Left forelimb (tissue), 1 donor: ENCODE results near the gene GPR55.
"Not testable (repeated sequence)": the region's sequence is repeated elsewhere in the genome, so short reads cannot be mapped to it uniquely, and the experiment has no call there.

Experiments used
- DNase-seq: peaks from one replicate; pipeline ENCODE4 v3.0.0-alpha.2; 2018; ENCODE audit warnings: low spot score

The GPR55 gene

DNA sequence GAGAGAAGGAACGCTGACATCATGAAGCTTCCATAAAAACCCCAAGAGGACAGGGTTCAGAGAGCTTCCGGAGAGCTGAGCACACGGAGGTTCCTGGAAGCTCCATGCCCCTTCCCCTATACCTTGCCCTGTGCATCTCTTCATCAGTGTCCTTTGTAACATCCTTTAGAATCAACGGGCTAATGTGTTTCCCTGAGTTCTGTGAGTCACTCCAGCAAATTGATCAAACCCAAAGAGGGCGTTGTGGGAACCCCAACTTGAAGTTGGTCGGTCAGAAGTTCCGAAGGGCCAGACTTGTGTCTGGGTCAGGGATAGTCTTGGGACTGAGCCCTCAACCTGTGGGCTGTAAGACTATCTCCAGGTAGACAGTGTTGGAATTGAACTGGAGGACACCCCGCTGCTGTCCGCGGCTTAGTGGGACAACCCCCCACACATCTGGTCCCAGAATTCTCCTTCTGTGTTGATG, 25.9 kb upstream of the GPR55 start:
- no peak for DNase-seq

DNA sequence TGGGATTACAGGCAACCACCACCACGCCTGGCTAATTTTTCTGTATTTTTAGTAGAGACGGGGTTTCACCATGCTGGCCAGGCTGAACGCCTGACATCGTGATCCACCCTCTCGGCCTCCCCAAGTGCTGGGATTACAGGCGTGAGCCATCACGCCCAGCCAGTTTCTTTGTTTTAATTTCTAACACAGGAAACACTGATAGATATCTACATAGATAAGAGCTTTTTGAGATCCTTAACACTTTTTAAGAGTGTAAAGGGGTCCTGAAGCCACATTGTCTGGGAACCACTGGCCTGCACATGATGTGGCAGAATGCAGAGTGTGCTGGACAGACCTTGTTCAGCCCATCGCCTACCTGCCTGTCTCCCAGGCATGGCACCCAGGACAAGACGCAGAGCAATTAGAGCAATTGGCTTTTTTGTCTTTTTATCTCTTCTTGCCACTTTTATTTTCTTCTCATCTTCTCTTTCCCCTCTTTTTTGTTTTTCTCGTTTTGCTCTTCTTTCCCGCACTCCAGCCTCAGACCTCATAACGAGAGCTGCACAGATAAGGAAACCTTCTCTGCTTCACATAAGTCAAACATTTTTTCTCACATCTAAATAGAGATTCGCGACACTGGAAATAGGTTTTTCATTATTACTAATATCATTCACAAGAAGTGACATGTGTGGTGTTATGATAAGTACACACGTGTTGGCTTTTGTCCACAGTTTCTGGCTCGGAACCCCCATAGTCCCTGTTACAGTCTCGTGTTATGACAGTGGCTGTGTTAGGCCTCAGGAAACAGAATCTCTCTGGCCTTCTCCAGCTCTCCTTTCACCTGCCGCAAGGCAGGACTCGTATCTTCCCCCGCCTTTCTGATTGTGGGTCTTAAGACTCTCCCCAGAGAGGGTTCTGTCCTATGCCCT, 25.2 kb upstream of the GPR55 start:
- DNase-seq = no peak

DNA sequence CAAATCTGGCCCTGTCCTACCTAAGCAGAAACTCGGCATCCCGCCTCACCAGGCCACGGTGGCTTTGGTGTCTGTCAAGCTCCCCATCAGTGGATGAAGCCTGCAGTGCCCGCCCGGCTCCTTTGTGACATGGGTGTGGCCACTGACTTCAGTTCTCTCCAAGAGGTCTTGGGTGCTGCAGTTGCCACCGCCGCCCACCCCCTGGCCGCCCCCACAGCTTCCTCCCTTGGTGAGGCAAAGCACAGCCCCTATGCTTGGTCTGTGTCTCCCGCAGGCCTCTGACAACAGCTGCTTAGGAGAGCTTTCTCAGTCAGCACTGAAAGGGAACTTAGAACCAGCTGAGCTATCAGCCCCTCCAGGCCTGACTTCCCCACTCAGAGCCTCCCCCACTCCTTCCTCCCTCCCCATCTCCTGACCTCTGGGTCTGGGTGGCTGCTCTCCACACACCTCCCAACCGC, 22.9 kb upstream of the GPR55 start:
- no peak for DNase-seq

DNA sequence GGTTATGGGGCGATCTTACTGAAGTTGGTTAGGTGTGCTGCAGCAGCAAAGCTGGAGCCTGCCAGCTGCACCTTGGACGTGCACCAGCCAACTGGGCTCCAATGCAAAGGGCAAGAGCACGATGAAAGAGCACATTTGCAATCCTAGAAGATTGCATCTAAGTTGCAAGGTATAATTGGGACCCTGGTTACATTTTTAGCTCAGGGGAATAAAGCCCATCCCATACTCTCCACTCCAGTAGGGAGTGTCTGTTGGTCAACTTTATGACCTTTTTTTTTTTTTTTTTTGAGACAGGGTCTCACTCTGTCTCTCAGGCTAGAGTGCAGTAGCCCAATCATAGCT, 22.2 kb upstream of the GPR55 start:
- DNase-seq = no peak

DNA sequence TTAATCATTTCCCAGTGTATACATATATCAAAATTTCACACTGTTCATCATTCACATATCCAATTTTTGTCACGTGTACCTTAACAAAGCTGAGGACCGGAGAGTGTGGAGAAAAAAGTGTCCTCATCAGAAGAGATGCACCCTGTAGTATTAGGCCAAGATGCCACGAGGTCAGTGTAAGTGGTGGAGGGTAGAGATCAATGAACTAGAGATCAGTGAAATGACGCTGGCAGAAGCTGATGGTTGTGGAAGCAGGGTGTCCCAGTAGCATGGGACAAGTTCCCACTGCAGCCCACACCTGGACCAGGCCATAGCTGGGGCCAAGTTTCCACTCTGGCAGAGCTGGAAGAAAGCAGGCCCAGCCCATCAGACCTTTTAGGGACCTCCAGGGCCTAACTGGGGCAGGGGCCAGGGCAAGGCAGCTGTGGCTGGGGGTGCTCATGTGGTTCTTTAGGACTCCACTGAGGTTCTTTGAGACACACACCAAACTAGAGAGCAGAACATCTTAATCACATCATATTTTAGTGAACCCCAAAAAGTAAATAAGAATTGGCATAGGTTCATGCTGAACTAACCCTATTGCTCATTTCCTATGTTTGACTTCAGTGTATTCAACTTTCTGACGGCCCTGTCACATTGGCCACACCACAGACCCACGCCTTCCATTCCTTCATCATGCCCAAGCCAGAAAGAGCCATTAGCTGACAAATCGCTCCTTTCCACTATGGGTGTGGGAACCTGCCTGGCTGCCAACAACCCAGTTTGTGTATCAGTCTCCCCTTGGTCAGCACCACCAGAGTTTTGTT, 21.6 kb upstream of the GPR55 start:
- DNase-seq = no peak

DNA sequence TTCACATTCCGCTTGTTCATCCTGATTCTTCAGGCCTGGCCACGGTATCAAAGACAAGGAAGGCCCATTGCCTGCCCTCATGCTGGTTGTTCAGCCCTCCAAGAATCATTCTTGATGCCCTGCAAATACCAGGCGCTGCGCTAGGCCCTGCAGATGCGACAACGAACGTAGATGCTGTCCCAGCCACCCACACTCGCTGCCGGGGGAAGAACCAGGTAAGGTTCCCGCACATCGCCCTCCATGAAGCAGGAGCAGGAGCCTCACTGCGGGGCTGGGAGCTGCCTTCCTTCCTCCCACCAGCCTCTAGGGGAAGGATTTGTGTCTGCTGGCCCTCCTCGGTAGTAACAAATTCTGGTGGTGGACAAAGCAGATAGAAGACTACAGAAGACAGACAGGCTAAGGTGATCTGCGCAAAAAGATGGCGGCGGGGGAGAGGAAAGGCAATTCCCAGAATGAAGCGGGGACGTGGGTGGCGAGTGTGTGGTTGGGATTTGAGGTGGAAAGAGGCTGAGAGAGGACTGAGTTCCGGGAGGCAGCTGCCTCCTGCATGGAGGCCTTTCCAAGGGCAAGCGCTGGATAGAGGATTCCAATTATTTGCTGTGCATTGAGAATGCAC, 19.8 kb upstream of the GPR55 start:
- no peak for DNase-seq

DNA sequence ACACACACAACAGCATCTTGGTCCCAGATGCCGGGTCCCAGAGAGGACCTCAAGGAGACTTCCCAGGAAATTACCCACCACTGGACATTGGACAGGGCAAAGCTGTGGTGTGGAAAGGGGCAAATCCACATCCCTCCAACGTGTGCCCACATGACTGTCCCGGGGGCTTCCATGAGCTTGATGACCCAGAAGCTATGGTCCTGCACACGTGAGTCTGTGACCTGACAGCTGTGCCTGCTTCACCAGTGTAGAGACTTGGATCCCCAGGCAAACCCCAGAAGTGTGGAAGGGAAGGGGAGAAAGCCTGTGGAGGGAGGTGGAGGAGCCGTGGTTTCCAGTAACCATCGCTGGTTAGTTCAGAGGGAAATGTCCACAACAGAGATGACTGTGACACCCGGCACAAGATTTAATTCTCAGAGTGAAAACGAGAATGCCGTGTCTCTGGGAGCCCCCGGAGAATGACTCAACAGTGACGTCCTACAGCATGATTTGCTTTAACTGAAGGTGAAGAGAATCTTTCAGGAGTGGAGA, 19.1 kb upstream of the GPR55 start:
- DNase-seq = peak; percentile 26

DNA sequence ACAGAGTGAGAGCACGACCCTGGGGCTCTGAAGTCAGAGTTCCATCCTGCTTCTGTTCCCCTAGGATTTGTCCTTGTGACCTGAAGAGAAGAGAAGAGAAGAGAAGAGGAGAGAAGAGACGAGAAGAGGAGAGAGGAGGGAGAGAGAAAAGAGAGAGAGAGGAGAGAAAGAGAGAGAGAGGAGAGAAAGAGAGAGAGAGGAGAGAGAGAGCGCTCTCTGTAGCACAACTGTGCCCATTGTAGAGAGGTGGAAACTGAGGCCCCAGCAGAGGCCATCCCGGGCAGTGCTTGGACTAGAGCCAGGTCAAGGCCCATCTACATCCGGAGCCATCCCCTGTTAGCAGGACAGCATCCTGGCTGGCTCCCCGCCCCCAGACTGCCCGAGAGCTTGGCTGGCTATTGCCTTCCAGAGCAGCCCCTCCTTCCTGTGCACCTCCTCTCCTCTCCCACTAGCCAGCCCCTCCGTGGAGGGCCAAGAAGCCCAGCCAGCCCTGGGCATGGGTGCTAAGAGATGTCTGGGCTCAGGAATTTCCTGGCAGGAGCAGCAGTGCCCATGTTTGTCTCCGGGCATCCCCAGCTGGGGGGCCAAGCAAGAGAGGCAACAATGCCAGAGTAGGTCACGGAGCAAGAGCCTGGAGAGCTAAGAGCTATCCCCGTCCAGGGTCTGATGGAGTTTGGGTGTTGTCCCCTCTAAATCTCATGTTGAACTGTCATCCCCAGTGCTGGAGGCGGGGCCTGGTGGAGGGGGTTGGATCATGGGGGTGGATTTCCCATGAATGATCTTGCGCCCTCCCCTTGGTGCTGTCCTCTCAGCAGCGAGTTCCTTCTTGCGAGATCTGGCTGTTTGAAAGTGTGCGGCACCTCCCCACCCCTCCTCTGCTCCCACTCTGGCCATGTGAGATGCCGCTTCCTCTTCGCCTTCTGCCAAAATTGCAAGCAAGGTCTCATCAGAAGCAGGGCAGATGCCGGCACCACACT, 18.2 kb upstream of the GPR55 start:
- DNase-seq = no peak

DNA sequence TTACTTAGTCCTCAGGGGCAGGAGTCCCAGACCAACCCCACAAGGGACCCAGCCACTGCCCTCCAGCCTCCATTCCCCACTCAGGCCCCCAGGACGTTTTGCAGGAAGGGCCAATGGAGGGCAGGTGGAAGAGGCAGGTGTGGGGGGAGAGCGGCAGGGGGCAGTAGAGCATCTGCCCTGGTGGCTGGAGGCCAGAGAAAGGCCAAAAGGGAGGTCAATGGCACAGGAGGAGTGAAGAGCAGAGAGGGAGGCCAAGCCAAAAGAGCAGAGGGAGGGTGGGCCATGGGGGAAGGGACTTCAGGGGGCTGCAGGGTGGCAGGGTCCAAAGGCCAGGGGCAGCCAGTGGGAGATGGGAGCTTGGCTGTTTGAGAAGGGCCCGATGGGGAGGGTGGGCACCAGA, 17.3 kb upstream of the GPR55 start:
- no peak for DNase-seq

DNA sequence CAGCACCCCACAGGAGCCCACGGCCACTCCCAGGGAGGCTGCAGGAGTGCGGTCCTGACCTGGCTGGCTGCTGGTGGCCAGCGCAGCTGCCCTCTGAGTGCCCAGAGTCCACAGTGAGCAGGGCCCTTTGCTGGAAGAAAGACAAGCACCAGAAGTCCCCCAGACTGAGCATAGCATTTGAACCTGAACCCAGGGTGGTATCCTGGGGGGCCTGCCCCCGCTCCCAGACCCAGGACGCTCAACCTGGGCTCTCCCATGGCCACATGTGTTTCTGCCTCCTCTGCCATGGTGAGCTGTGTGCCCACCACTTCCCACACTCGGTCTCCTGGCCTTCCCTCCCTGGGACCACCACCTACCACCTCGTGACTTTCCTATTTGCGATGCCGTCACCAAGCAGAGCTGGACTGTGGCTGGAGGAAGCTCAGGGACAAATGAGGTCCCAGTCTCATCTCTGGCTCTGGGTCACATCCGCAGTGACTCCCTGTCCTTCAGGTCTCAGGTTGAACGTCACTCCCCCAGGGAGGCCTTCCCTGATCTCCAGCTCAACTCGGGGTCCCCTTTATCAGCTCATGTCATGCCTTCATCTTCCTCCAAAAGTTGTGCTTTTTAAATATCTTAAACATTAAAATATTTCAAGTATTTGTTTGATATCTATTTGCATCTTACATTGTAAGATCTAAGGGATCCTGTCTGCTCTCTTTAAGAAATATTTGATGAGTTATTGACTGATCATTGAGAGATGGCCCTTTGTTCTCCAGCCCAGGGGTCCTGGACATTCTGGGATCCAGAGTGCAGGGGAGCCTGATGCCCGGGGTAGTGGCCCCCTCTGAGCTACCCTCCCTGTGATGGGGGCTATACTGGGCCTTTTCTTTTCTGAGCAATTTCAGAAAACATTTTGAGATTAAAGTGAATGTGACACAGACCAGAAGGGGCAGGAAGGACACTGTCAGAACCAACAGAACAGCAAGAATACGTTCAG, 16.4 kb upstream of the GPR55 start:
- DNase-seq = no peak

DNA sequence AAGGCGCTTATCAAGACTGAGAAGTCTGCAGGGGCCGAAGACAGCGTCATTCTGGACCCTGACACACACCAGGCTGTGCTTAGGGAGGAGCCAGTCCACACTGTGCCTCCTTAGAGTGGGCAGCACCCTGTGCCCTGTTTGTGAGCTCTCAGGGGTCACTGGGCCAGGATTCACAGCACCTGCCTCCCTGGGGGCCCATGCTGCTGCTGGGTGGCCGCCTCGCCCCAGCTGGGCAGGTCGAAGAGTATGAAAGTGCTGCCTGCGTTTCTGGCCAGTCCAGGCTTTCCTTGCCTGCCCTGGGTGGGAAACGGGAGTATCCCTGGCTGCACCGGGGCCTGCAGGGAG, 15.4 kb upstream of the GPR55 start:
- DNase-seq = no peak

DNA sequence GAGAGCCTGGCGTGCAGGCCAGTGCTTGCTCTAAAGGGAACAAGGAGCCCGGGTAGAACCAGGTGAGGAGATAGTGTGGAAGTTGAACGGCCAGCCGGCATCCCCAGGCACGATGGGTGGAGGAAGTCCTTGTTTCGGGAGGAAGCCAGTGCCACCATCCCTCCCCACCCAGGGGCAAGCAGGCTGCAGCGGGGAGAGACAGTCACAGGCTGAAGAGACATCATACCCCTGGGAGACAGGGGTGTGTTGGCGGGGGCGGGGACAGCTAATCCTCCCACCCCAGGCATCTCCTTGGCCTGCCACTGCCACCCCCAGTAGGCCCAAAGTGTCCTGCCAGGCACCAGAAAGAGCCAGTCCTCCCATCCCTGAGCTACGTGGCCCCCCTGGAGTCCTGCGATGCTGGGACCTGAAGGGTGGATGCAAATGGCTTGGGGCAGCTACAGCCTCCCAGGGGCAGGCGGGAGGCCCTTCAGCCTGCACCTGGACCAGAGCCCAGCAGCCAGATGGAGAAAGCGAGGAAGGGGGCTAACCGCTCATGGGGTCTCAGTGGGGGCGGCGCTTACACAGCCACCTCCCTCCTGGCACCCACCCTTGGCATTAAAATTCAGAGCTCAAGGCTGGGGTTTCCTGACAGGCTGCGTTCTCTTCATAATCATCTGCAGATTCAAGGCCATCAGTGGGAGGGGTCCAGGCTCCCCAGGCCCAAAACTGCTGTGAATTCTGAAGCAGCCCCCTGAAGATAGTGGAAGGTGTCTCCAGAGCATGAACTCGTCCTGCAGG, 14.8 kb upstream of the GPR55 start:
- no peak for DNase-seq

DNA sequence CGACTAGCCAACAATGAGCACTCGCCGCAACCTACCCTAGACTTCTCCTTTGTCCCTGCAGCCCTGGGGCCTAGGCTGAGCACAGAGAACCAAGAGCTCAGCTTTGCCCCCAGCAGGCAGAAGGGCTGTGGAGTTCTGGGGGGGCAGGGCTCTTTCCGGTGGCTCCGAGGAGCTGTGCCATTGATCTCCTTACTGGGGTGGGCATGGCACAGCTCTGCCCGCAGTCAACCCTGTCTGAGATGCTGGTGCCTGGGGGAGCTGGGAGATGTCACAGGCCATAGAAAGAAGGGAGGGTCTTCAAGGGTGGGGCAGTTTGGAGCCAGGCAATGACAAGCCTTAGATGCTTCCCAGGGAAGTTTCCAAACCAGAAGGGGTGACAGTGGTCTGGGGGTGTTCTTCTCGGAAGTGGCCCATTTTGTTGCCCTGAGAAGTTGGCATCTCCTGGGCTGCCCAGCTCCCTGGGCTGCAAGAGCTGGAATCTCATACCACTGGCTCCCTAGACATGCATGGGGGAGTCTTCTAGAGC, 14.1 kb upstream of the GPR55 start:
- DNase-seq = no peak

DNA sequence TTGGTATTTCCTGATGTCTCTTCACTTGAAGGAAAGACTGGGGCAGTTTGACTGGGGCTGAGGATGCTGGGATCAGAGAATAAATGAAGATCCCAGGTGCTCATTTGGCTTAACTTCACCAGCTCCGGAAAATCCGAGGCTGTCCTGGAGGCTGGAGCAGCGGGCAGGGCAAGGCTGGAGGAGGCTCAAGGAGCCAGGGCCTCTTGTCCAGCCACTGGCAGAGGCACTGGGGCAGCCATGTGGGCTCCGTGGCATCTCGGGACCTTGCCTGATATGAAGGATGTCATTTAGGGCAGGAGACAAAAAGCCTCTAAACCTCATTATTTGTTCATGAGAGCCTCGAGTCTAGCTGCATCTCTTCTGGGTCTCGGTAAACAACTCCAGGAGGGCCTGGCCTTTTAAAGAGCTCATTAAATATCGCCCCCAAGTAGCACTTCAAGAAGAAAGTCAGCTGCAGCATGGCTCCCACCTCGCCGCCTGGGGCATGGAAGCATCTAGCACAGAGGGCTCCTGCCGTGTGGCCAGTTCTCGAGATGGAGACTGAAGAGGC, 13.5 kb upstream of the GPR55 start:
- DNase-seq = no peak

DNA sequence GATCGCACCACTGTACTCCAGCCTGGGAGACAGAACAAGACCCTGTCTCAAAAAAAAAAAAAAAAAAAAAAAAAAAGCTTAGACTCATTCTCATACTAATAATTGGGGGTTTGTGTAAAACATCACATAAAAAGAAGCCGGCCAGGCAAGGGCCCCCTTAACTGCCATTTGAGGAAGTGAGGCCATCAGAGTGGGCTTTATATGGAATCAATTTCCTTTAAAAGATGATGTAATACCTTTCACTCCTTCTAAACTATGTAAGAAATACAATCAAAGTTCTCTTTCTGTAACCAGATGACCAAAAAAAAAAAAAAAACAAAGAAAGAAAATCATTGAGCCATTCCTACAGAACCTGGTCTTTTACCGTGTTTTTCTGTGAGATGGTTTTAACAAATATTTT, 13.1 kb upstream of the GPR55 start:
- DNase-seq = no peak

DNA sequence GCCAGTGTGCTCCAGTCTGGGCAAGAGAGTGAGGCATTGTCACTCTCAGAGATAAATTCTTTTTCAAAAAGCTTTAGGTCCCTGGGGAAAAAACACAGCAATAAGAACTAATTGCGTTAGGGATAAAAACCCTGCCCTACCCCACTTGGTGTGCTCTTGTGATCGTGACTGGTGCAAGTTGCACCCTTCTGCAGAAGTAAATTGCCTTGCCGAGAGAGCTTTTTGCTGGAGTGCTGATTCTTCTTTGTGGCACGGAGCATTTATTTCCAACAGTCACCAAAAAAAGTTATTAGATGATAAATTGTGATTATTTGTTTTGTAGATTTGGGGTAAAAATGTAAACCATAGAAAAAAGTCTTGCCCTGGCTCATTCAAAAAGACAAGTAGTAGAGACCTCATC, 12.3 kb upstream of the GPR55 start:
- DNase-seq = no peak

DNA sequence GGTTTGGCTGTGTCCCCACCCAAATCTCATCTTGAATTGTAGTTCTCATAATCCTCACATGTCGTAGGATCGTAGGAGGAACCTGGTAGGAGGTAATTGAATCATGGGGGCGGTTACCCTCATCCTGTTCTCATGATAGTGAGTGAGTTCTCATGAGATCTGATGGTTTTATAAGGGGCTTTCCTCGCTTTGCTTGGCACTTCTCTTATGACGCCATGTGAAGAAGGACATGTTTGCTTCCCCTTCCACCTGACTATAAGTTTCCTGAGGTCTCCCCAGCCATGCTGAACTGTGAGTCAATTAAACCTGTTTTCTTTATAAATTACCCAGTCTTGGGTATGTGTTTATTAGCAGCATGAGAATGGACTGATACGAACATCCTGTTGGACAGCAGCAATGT, 11.2 kb upstream of the GPR55 start:
- DNase-seq = not testable (repeated sequence)

DNA sequence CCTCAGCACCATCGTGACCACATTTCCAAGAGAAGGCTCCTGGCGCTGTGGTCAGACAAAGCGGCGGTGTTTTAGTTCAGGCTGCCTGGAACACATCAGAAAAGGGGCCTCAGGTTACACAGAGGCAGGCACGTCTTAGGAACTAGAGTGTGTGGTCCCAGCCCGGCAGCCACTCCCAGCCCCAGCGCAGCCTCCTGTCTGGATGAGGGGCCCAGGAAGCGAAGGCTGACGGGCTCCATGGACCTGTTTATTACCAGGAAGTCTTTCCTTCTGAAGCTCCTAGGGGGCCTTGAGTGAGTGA, 10.0 kb upstream of the GPR55 start:
- peak; percentile 37 for DNase-seq
